ENCODE results near the gene SAPCD2. TPM values are rescaled to one million over a fixed set of nuclear protein-coding genes. Genes with fewer than 3 reads are reported as not detected.
A peak's percentile ranks its signal among the peaks of the same experiment; 100 is the strongest.

The SAPCD2 gene
- total RNA-seq, 8 experiments from 2014 or later, result 0.31 to 12.5 (median 6.4) TPM

DNA sequence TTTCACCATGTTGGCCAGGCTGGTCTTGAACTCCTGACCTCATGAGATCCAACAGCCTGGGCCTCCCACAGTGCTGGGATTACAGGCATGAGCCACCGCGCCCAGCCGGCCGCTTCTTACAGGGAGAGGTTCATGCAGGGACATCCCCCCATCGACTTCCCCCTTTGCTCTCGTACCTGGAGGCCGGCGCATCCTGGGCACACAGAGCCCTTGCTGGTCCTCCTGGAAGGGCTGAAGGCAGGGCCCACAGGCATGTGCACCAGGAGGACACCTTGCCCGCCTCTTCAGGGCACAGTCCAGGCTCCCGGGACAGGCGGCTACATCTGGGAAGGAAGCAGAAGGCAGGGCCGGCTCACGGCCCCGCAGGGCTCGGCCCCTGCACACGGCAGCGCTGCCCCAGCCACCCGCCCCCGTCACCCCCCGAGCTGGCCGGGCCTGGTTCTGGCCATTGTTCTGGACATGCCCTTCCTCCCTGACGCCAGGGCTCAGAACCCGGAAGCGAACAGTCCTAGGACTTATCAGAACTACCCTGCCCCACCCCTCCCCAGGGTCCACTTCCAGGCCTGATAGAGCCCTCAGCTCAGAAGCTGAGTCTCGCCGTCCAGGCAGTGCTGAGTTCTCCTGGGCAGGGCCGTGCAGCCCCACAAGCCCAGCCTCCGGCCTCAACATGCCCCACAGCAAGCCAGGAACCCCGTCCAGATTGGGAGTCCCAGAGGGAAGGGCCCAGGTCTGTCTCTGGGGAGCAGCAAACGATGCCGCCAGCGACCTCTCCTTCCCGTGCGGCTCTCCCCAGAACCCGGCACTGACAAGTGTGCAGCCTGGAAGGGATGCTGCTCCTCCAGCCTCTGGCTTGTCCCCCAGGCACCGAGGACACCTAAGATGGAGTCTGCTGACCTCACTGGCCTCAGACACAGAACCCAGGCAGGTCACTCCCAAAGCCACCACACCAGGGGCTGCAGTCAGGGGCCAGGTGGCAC, 27.3 kb downstream of the SAPCD2 start:
- Histone ChIP-seq H3K4me1 (replicated peaks in 1 of 2) (peaks cover 14 to 15% of the 10 kb centered on the region in 2 donors), H3K4me3 (no peak overlapping the region), H3K27ac (no peak overlapping the region)
- 67 to 100% (median 94%) methylated on average over 1 to 5 of the region's 36 CpGs; no CpG with 5 or more reads in 5 of the 10 experiments for WGBS, 10 experiments
- in situ Hi-C loops (cut with MboI; ENCODE audit: low pct_unique_long_range_greater_than_20kb in 2 of 9, low sequenced_read_pairs in 9 of 9, unreplicated experiment in 9 of 9), result loop anchor here in 7 of 9 experiments (25.0 kb wide), 1 partner anchor 256 kb away; the partner anchor contains the start of genes CCDC183 (in 7 of the 7) and TMEM141 (in 7 of the 7)
- no peak for ATAC-seq (replicated peaks in 6 of 8)

DNA sequence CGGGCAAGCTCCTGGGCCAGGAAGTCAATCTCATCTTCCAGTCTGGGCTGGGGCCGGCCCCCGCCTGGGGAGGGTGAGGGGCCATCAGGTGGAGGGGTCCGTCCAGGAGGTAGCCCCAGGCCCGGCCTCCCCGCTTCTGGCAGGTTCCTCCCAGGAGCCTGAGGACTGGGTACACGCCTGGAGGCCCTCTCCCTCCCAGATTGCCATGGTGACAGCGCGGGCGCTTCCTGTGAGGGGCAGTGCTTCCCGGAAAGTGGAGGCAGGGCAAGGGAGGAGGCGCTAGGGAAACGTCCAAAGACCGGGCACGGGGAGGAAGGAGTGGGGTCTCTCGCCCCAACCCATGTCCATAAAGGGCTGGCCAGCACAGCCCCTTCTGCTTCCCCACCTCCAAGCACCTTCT, 29.2 kb downstream of the SAPCD2 start:
- 40% methylated on average over 1 to 4 of the region's 16 CpGs; no CpG with 5 or more reads in 8 of the 10 experiments for WGBS, 10 experiments
- H3K4me1 ChIP-seq (replicated peaks in 1 of 2), result peaks cover 14 to 15% of the 10 kb centered on the region in 2 donors
- no peak overlapping the region for H3K27ac ChIP-seq
- in situ Hi-C loops (cut with MboI; ENCODE audit: low pct_unique_long_range_greater_than_20kb in 2 of 9, low sequenced_read_pairs in 9 of 9, unreplicated experiment in 9 of 9), result loop anchor here in 7 of 9 experiments (25.0 kb wide), 1 partner anchor 254 kb away; the partner anchor contains the start of genes CCDC183 (in 7 of the 7) and TMEM141 (in 7 of the 7)
- H3K4me3 ChIP-seq, result no peak overlapping the region
- peak in 5 of 8 experiments; percentile 11 to 32 (median 18) for ATAC-seq (replicated peaks in 6 of 8)

DNA sequence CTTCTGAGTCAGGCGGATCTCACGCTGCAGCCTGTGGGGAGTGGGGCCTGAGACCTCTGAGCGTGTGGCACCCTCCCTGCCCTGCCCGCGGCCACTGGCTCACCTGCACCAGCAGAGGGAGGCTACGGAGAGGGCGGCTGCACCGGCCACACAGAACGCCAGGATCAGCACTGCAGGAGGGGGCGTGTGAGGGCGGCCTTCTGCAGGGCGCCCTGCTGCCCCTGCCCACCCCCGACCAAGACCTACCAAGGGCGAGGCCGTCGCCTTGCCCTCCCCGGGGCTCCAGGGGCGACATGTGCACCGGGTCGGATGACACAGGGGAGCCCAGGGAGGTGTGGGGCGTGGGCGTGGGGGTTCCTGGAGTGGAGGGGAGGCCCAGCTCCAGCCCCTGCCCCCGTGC, 29.8 kb downstream of the SAPCD2 start:
- peak in 3 of 8 experiments; percentile 1 to 5 (median 2) for ATAC-seq (replicated peaks in 6 of 8)
- no peak overlapping the region for H3K27ac ChIP-seq
- H3K4me3 ChIP-seq, result no peak overlapping the region
- no CpG with 5 or more reads among the region's 23 CpGs for WGBS, 10 experiments
- H3K4me1 ChIP-seq (replicated peaks in 1 of 2), result peaks cover 14 to 15% of the 10 kb centered on the region in 2 donors
- in situ Hi-C loops (cut with MboI; ENCODE audit: low pct_unique_long_range_greater_than_20kb in 2 of 9, low sequenced_read_pairs in 9 of 9, unreplicated experiment in 9 of 9), result loop anchor here in 7 of 9 experiments (25.0 kb wide), 1 partner anchor 253 kb away; the partner anchor contains the start of genes CCDC183 (in 7 of the 7) and TMEM141 (in 7 of the 7)

DNA sequence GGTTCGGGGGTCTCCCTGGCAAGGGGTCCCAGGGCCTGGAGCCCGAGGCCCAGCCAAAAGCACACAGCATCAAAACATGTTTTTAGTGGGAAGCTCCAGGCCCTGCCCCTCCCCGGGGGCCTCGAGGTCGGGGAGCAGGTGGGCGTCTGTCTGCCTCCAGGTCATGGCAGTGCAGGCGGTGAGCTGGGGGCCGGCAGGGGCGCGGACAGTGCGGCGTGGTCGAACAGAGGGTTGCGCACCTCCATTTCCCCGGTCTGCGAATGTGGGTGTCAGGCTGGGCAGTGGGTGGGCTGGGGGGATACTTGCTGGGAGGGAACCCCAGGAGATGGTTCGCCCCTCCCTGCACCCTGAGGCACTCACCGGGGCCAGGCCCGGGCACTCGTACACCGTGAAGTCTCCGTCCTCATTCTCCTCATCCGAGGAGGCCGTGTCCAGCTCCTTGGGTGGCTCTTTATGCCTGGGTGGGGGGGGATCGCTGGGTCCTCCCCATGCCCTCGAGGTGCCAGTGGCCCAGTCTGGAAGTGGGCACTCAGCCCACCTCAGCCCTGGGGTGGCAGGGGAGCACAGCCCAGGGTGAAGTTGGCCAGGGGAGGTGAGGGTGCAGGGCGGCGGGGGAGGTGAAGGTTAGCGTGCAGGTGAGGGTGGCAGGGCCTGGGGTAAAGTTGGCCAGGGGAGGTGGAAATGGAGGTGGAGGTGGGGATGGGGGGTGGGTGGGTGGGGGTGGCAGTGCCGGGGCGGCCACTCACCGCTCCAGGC, 30.6 kb downstream of the SAPCD2 start:
- Histone ChIP-seq H3K4me1 (replicated peaks in 1 of 2) (peaks cover 14% of the 10 kb centered on the region in 2 donors), H3K27ac (no peak overlapping the region), H3K4me3 (no peak overlapping the region)
- in situ Hi-C loops (cut with MboI; ENCODE audit: low pct_unique_long_range_greater_than_20kb in 2 of 9, low sequenced_read_pairs in 9 of 9, unreplicated experiment in 9 of 9), result loop anchor here in 7 of 9 experiments (25.0 kb wide), 1 partner anchor 252 kb away; the partner anchor contains the start of genes CCDC183 (in 7 of the 7) and TMEM141 (in 7 of the 7)
- WGBS, 10 experiments, result 33 to 100% (median 80%) methylated on average over 1 to 6 of the region's 32 CpGs; no CpG with 5 or more reads in 5 of the 10 experiments
- ATAC-seq (replicated peaks in 6 of 8), result no peak

DNA sequence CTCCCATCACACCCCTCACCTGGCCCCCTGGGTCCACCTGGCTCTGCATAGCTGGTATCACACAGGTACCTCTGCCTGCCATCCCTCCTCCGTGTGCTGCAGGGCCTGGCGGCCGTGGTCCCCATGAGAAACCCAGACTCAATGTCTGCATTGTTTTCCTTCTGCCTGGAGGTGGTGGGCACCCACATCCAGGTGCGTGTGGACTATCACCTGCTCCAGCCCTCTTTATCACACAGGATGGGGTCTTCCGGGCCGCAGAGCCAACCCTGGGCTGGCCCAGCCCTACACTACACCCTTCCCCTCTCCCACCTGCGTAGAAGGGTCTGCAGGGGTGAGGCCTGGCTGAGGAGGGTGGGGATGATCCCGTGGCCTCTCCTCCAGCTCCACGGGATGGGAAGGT, 31.4 kb downstream of the SAPCD2 start:
- ATAC-seq (replicated peaks in 6 of 8), result no peak
- in situ Hi-C loops (cut with MboI; ENCODE audit: low pct_unique_long_range_greater_than_20kb in 2 of 9, low sequenced_read_pairs in 9 of 9, unreplicated experiment in 9 of 9), result loop anchor here in 7 of 9 experiments (25.0 kb wide), 1 partner anchor 252 kb away; the partner anchor contains the start of genes CCDC183 (in 7 of the 7) and TMEM141 (in 7 of the 7)
- H3K4me1 ChIP-seq (replicated peaks in 1 of 2), result peaks cover 5% of the 10 kb centered on the region in 2 donors
- no peak overlapping the region for H3K4me3 ChIP-seq
- 93 to 100% (median 100%) methylated on average over 2 to 3 of the region's 9 CpGs; no CpG with 5 or more reads in 7 of the 10 experiments for whole genome bisulfite sequencing, 10 experiments
- H3K27ac ChIP-seq, result no peak overlapping the region

DNA sequence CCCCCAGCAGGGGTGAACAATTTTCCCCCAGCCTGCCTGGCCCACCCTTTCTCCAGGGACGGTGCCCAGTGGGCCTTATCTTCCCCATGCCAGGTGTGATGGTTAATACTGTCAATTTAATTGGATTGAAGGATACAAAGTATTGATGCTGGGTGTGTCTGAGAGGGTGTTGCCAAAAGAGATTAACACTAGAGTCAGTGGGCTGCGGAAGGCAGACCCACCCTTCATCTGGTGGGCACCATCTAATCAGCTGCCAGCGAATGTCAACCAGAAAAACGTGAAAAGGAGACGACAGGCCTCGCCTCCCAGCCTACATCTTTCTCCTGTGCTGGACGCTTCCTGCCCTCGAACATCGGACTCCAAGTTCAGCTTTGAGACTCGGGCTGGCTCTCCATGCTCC, 32.9 kb downstream of the SAPCD2 start:
- WGBS, 10 experiments, result 80 to 100% (median 84%) methylated on average over 1 to 5 of the region's 10 CpGs; no CpG with 5 or more reads in 4 of the 10 experiments
- ATAC-seq (replicated peaks in 6 of 8), result no peak
- Histone ChIP-seq H3K4me3 (no peak overlapping the region), H3K4me1 (replicated peaks in 1 of 2) (peaks cover 2 to 4% of the 10 kb centered on the region in 2 donors), H3K27ac (no peak overlapping the region)
- in situ Hi-C loops (cut with MboI; ENCODE audit: low pct_unique_long_range_greater_than_20kb in 2 of 9, low sequenced_read_pairs in 9 of 9, unreplicated experiment in 9 of 9), result loop anchor here in 7 of 9 experiments (25.0 kb wide), 1 partner anchor 250 kb away; the partner anchor contains the start of genes CCDC183 (in 7 of the 7) and TMEM141 (in 7 of the 7)

DNA sequence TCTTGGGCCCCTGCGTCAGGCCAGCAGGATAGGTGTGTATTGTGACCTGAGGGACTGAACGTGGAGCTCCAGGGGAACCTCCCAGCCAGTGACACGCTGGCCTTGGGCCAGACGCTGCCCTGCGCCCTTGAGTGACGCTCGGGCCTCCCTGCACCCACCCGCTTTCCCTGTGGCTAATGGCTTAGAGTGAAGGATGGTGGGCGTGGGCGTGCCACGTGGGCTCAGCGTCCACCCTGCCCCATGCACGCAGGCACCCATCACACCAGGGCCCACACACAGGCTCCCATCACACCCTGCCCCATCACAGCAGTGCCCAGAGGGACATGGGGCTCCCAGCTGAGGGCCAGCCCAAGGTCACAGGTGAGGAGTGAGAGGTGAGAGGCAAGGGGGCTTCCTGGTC, 33.3 kb downstream of the SAPCD2 start:
- Histone ChIP-seq H3K4me3 (no peak overlapping the region), H3K4me1 (replicated peaks in 1 of 2) (peaks cover 3 to 8% of the 10 kb centered on the region in 2 donors), H3K27ac (no peak overlapping the region)
- ATAC-seq (replicated peaks in 6 of 8), result no peak
- in situ Hi-C loops (cut with MboI; ENCODE audit: low pct_unique_long_range_greater_than_20kb in 2 of 9, low sequenced_read_pairs in 9 of 9, unreplicated experiment in 9 of 9), result loop anchor here in 7 of 9 experiments (25.0 kb wide), 1 partner anchor 250 kb away; the partner anchor contains the start of genes CCDC183 (in 7 of the 7) and TMEM141 (in 7 of the 7)
- 20 to 96% (median 79%) methylated on average over 1 to 5 of the region's 13 CpGs; no CpG with 5 or more reads in 6 of the 10 experiments for WGBS, 10 experiments

DNA sequence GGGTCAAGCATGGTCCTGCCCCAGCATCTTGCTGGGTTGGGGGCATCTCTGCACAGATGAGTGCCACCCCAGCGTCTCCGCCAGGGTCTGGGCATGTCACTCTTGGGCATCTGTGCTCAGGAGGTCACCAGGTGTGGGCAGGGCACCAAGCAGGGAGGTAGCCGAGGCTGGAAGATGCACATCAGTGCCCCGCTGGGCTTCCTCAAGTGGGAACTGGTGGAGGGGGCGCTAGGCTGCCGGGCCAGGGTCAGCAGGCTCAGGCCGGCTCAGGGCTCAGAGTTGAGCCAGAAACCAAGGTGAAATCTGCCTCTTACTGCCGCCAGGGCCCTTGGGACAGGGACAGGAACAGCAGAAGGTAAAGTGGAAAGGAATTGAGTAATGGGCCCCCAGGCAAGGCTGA, 34.4 kb downstream of the SAPCD2 start:
- Histone ChIP-seq H3K27ac (no peak overlapping the region), H3K4me3 (no peak overlapping the region), H3K4me1 (replicated peaks in 1 of 2) (peaks cover 7 to 11% of the 10 kb centered on the region in 2 donors)
- no peak for ATAC-seq (replicated peaks in 6 of 8)
- in situ Hi-C loops (cut with MboI; ENCODE audit: low pct_unique_long_range_greater_than_20kb in 2 of 9, low sequenced_read_pairs in 9 of 9, unreplicated experiment in 9 of 9), result loop anchor here in 7 of 9 experiments (25.0 kb wide), 1 partner anchor 249 kb away; the partner anchor contains the start of genes CCDC183 (in 7 of the 7) and TMEM141 (in 7 of the 7)
- WGBS, 10 experiments, result 57 to 100% (median 82%) methylated on average over 1 to 5 of the region's 8 CpGs; no CpG with 5 or more reads in 5 of the 10 experiments

DNA sequence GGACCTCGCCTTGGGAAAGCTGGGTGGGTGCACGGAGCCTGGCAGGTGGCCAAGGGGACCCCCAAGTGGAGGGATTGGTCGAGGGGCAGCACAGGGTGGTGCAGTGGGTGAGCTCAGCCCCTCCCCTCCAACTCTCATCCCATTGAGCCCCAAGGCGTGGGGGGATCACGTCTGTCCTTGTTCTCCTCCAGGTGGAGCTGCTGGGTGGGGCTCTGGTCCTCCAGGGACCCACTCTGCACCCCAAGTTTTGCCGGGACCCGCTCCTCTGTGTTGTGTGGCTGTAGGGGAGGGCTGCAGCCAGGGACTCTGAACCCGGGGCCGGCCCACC, 34.9 kb downstream of the SAPCD2 start:
- no peak overlapping the region for H3K27ac ChIP-seq
- WGBS, 10 experiments, result 0% methylated on average over 1 of the region's 9 CpGs; no CpG with 5 or more reads in 8 of the 10 experiments
- peaks cover 7 to 11% of the 10 kb centered on the region in 2 donors for H3K4me1 ChIP-seq (replicated peaks in 1 of 2)
- H3K4me3 ChIP-seq, result no peak overlapping the region
- in situ Hi-C loops (cut with MboI; ENCODE audit: low pct_unique_long_range_greater_than_20kb in 2 of 9, low sequenced_read_pairs in 9 of 9, unreplicated experiment in 9 of 9), result loop anchor here in 7 of 9 experiments (25.0 kb wide), 1 partner anchor 248 kb away; the partner anchor contains the start of genes CCDC183 (in 7 of the 7) and TMEM141 (in 7 of the 7)
- ATAC-seq (replicated peaks in 6 of 8), result peak; percentile 13 to 57 (median 37)

DNA sequence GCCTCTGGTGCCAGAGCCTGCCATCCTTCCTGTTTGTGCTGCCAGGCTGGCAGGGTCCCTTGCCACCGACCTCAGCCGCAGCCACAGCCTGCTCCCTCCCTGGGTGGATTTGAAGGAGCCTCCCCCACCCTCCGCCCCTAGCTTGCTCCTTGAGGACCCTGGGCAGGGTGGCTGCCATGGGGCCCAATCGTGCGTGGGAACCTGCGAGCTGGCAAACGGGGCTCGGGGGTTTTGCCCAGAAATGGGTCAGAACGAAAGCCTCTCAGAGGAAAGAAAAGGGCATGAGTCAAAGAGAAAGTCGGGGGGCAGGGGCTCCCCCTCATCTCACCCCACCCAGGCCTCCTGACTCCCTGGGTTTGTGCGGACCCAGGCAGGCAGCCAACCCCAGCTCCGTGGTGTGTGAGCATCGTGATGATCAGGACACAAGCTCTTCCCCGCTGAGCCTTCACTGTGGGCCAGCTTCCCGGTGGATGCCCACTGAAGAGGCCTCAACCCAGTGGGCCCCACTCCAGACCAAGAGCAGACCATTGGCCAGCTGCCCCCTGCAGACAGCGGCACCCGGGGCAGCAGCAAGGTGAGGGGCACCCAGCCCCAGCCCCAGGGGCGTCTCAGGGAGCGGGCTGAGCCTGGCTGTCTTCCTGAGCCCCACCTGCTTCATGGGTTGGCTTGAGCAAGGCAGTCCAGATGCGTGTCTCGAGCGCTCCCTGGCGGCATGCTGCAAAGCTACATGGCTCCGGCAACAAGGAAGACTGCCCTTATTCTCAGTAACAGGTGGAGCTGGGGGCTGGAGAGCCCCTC, 35.4 kb downstream of the SAPCD2 start:
- no peak overlapping the region for H3K27ac ChIP-seq
- in situ Hi-C loops (cut with MboI; ENCODE audit: low pct_unique_long_range_greater_than_20kb in 2 of 9, low sequenced_read_pairs in 9 of 9, unreplicated experiment in 9 of 9), result loop anchor here in 7 of 9 experiments (25.0 kb wide), 1 partner anchor 248 kb away; the partner anchor contains the start of genes CCDC183 (in 7 of the 7) and TMEM141 (in 7 of the 7)
- ATAC-seq (replicated peaks in 6 of 8), result peak; percentile 81 to 98 (median 85)
- peaks cover 7 to 11% of the 10 kb centered on the region in 2 donors for H3K4me1 ChIP-seq (replicated peaks in 1 of 2)
- 0 to 80% (median 16%) methylated on average over 1 to 11 of the region's 24 CpGs; no CpG with 5 or more reads in 4 of the 10 experiments for WGBS, 10 experiments
- no peak overlapping the region for H3K4me3 ChIP-seq

DNA sequence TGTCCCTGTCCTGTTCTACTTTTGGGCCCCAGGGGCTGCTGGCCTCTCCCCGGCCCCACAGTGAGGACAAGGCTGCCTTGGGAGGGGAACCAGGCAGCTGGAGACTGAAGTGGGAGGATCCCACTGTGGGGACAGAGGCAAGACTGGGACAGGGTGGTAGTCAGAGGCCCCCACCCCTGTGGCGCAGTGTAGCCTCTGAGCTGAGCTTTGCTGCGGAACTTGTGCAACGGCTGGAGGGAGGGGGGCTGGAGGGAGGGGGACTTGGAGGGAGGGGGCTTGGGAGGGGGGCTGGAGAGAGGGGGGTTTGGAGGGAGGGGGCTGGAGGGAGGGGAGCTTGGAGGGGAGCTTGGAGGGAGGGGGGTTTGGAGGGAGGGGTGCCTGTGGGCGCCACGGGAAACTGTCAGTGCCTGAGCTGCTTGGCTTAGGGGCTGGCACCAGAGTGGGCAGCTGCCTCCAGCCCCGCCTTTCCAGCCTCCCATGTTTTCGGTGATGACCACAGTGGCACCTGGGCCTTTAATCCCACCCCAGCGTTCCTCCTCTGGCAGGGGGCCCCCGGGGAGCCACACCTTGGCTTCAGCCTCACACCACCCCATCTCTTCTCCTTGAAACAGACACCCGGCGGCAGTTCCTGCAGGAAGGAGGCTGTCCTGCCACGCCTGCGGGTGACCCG, 36.2 kb downstream of the SAPCD2 start:
- in situ Hi-C loops (cut with MboI; ENCODE audit: low pct_unique_long_range_greater_than_20kb in 2 of 9, low sequenced_read_pairs in 9 of 9, unreplicated experiment in 9 of 9), result loop anchor here in 7 of 9 experiments (25.0 kb wide), 1 partner anchor 247 kb away; the partner anchor contains the start of genes CCDC183 (in 7 of the 7) and TMEM141 (in 7 of the 7)
- no peak overlapping the region for H3K27ac ChIP-seq
- ATAC-seq (replicated peaks in 6 of 8), result no peak
- H3K4me3 ChIP-seq, result no peak overlapping the region
- 100% methylated on average over 1 of the region's 15 CpGs; no CpG with 5 or more reads in 9 of the 10 experiments for WGBS, 10 experiments
- peaks cover 12 to 17% of the 10 kb centered on the region in 2 donors for H3K4me1 ChIP-seq (replicated peaks in 1 of 2)
